H9 (cell line): Measurements from ENCODE around the gene ACTR2. TPM values are rescaled to one million over a fixed set of nuclear protein-coding genes. Genes with fewer than 3 reads are reported as not detected.

ENCODE experiments used
- DNase-seq: peaks from one replicate; pipeline ENCODE4 v3.0.0-alpha.2; 2017
- H2AFZ ChIP-seq: one replicate; pipeline ENCODE4 v1.6.1; 2013; ENCODE audit warnings: mild to moderate bottlenecking, low read length, control low read depth, moderate library complexity
- H2AK5ac ChIP-seq: 2 replicates; pipeline ENCODE4 v1.6.1; 2013; ENCODE audit warnings: low read length, control low read depth, mixed read lengths; ENCODE audit not compliant: insufficient read length
- H2BK120ac ChIP-seq: one replicate; pipeline ENCODE4 v1.6.1; 2013; ENCODE audit warnings: low read depth, mild to moderate bottlenecking, low read length, control low read depth, inconsistent platforms; ENCODE audit not compliant: poor library complexity, severe bottlenecking
- H2BK12ac ChIP-seq: 2 replicates; pipeline ENCODE4 v1.6.1; 2013; ENCODE audit warnings: low read length, control low read depth, mixed read lengths, low read depth; ENCODE audit not compliant: insufficient read length
- H2BK15ac ChIP-seq: 2 replicates; pipeline ENCODE4 v1.6.1; 2013; ENCODE audit warnings: low read depth, low read length, control low read depth
- H2BK20ac ChIP-seq: one replicate; pipeline ENCODE4 v1.6.1; 2013; ENCODE audit warnings: low read depth, mild to moderate bottlenecking, low read length, control low read depth, inconsistent platforms; ENCODE audit not compliant: poor library complexity, severe bottlenecking
- H2BK5ac ChIP-seq: 2 replicates; pipeline ENCODE4 v1.6.1; 2013; ENCODE audit warnings: low read length, control low read depth, mixed read lengths; ENCODE audit not compliant: insufficient read length
- H3K14ac ChIP-seq: 2 replicates; pipeline ENCODE4 v1.6.1; 2013; ENCODE audit warnings: low read length, control low read depth; ENCODE audit not compliant: insufficient read depth
- H3K18ac ChIP-seq: 2 replicates; pipeline ENCODE4 v1.6.1; 2013; ENCODE audit warnings: low read depth, mild to moderate bottlenecking, mixed read lengths, low read length, control low read depth; ENCODE audit not compliant: insufficient read length
- H3K23ac ChIP-seq: 2 replicates; pipeline ENCODE4 v1.6.1; 2013; ENCODE audit warnings: low read length, control low read depth, mixed read lengths, low read depth; ENCODE audit not compliant: insufficient read length
- H3K23me2 ChIP-seq: 2 replicates; pipeline ENCODE4 v1.6.1; 2013; ENCODE audit warnings: low read depth, mild to moderate bottlenecking, mixed read lengths, low read length, control low read depth; ENCODE audit not compliant: insufficient read length, poor library complexity, severe bottlenecking
- H3K27ac ChIP-seq: 2 replicates; pipeline ENCODE4 v1.5.1; 2013; ENCODE audit warnings: low read length, control low read depth, mixed read lengths, low read depth; ENCODE audit not compliant: insufficient read length
- H3K27me3 ChIP-seq: 2 replicates; pipeline ENCODE4 v1.6.1; 2013; ENCODE audit warnings: low read length, control low read depth, inconsistent platforms; ENCODE audit not compliant: insufficient read depth
- H3K4ac ChIP-seq: 2 replicates; pipeline ENCODE4 v1.6.1; 2013; ENCODE audit warnings: low read depth, mild to moderate bottlenecking, control low read depth, inconsistent platforms, low read length, moderate library complexity
- H3K4me1 ChIP-seq: 2 replicates; pipeline ENCODE4 v1.6.1; 2013; ENCODE audit warnings: low read length, control low read depth, inconsistent platforms; ENCODE audit not compliant: insufficient read depth
- H3K4me2 ChIP-seq: 2 replicates; pipeline ENCODE4 v1.6.1; 2013; ENCODE audit warnings: low read length, control low read depth, mixed read lengths; ENCODE audit not compliant: insufficient read length, insufficient read depth
- H3K56ac ChIP-seq: 2 replicates; pipeline ENCODE4 v1.6.1; 2013; ENCODE audit warnings: low read depth, mild to moderate bottlenecking, mixed read lengths, low read length, control low read depth; ENCODE audit not compliant: insufficient read length
- H3K79me1 ChIP-seq: 2 replicates; pipeline ENCODE4 v1.6.1; 2013; ENCODE audit warnings: low read depth, mild to moderate bottlenecking, moderate library complexity, low read length, control low read depth, inconsistent platforms; ENCODE audit not compliant: insufficient read depth, poor library complexity, severe bottlenecking
- H3K79me2 ChIP-seq: 2 replicates; pipeline ENCODE4 v1.6.1; 2013; ENCODE audit warnings: low read length, control low read depth, inconsistent platforms; ENCODE audit not compliant: insufficient read depth
- H3K9ac ChIP-seq: 2 replicates; pipeline ENCODE4 v1.6.1; 2013; ENCODE audit warnings: low read length, control low read depth, mixed read lengths; ENCODE audit not compliant: insufficient read length; ENCODE audit errors: extremely low read depth
- H3K9me3 ChIP-seq: one replicate; pipeline ENCODE4 v1.6.1; 2013; ENCODE audit warnings: low read depth, low read length, inconsistent platforms; ENCODE audit not compliant: control insufficient read depth
- H3T11ph ChIP-seq: one replicate; pipeline ENCODE4 v1.6.1; 2013; ENCODE audit warnings: mild to moderate bottlenecking, low read length, control low read depth, inconsistent platforms
- H4K20me1 ChIP-seq: one replicate; pipeline ENCODE4 v1.6.1; 2013; ENCODE audit not compliant: control insufficient read depth, insufficient read length, insufficient read depth
- H4K5ac ChIP-seq: 2 replicates; pipeline ENCODE4 v1.6.1; 2013; ENCODE audit warnings: low read depth, mild to moderate bottlenecking, mixed read lengths, low read length, control low read depth; ENCODE audit not compliant: insufficient read length
- H4K8ac ChIP-seq: replicated peaks from 2 replicates; pipeline ENCODE4 v1.6.1; 2013; ENCODE audit warnings: low read length, control low read depth, mixed read lengths, low read depth; ENCODE audit not compliant: insufficient read length
- H4K91ac ChIP-seq: 2 replicates; pipeline ENCODE4 v1.6.1; 2013; ENCODE audit warnings: low read depth, mild to moderate bottlenecking, moderate library complexity, mixed read lengths, low read length, control low read depth; ENCODE audit not compliant: insufficient read length
- H3K27ac Mint-ChIP-seq, 3 experiments: 2 replicates in 2 of 3; 3 replicates in 1 of 3; pipeline ENCODE4 v1.8.0; 2020 to 2021; ENCODE audit warnings: mixed read lengths in 3 of 3, mild to moderate bottlenecking in 1 of 3, moderate library complexity in 1 of 3
- H3K27me3 Mint-ChIP-seq: 2 replicates; pipeline ENCODE4 v1.8.0; 2021; ENCODE audit warnings: low read depth, mild to moderate bottlenecking, moderate library complexity, mixed read lengths
- H3K36me3 Mint-ChIP-seq, 3 experiments: 2 replicates in 2 of 3; 3 replicates in 1 of 3; pipeline ENCODE4 v1.8.0; 2020 to 2021; ENCODE audit warnings: low read depth in 3 of 3, mixed read lengths in 3 of 3; ENCODE audit not compliant: insufficient read depth in 1 of 3
- H3K4me1 Mint-ChIP-seq, 2 experiments: 2 replicates each; pipeline ENCODE4 v1.8.0; 2020; ENCODE audit warnings: mixed read lengths in 2 of 2
- H3K4me3 Mint-ChIP-seq, 2 experiments: 2 replicates in 1 of 2; 3 replicates in 1 of 2; pipeline ENCODE4 v1.8.0; 2020 to 2021; ENCODE audit warnings: mild to moderate bottlenecking in 2 of 2, mixed read lengths in 2 of 2, moderate library complexity in 1 of 2
- H3K9me3 Mint-ChIP-seq, 2 experiments: 2 replicates in 1 of 2; 3 replicates in 1 of 2; pipeline ENCODE4 v1.8.0; 2020; ENCODE audit warnings: mild to moderate bottlenecking in 2 of 2, mixed read lengths in 2 of 2, moderate library complexity in 1 of 2
- CTCF ChIP-seq: fragments of 200-600 bp; sonication (generic); conservative IDR thresholded peaks from 3 replicates; pipeline ENCODE4 v1.8.0; 2021; ENCODE audit warnings: antibody characterized with exemption, mild to moderate bottlenecking
- WGBS: extraction: QIAGEN DNeasy Blood & Tissue Kit; methylation state at CpG from one replicate; pipeline ENCODE4 v1.1.7; 2013; ENCODE audit warnings: missing lambda C conversion rate, low lambda C conversion rate, mixed read lengths; ENCODE audit not compliant: insufficient read length; ENCODE audit errors: extremely low coverage; 5-methylcytosine and 5-hydroxymethylcytosine counted together
- total RNA-seq: library from RNA; stranded (reverse); gene quantifications from 2 replicates; pipeline ENCODE4 v1.2.1, GENCODE V29; 2021

ACTR2 gene
- total RNA-seq, 1 experiment from 2014 or later, result 176 TPM

DNA sequence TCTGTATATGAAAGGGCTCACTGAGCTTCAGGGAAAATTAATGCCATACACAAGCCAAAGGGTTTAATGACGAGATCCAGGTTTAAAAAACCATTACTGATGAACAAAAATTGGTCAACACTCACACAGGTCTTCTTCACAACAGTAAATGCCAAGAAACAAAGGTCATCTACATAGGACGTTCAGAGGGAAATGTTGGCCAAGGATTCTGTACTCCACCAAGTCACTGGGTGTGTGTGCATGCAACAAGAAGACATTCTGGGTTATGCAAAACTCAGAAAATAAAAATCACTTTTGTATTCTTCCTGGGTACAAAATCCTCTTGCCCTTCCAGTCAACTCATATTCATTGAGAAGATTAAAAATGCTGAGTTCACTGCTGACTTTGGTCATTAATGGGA, 78.3 kb downstream of the ACTR2 start:
- no CpG with 5 or more reads among the region's 2 CpGs for WGBS
- H3K23me2 ChIP-seq, result no peaks in the 10 kb centered on the region
- TF ChIP-seq CTCF, result no peak
- no peak overlapping the region for H2BK20ac ChIP-seq
- no peak overlapping the region for H2BK15ac ChIP-seq
- peaks cover 0 to 2% (median 0%) of the 10 kb centered on the region in 3 experiments; a peak in 1 of 7 replicates for H3K36me3 Mint-ChIP-seq
- no peak overlapping the region for H4K8ac ChIP-seq
- peaks cover 25% of the 10 kb centered on the region for H3K27me3 Mint-ChIP-seq
- H2AK5ac ChIP-seq, result no peak overlapping the region
- H4K5ac ChIP-seq, result no peak overlapping the region
- H3K9me3 Mint-ChIP-seq, result no peaks in the 10 kb centered on the region
- H4K91ac ChIP-seq, result no peak overlapping the region
- H3K4me3 Mint-ChIP-seq, result no peak overlapping the region
- no peak overlapping the region for H3K56ac ChIP-seq
- H3K79me2 ChIP-seq, result no peaks in the 10 kb centered on the region
- H3K27me3 ChIP-seq, result no peaks in the 10 kb centered on the region
- H3K9me3 ChIP-seq, result no peaks in the 10 kb centered on the region
- H3K18ac ChIP-seq, result no peak overlapping the region
- no peak overlapping the region for H3K27ac ChIP-seq
- no peak overlapping the region for H3K27ac Mint-ChIP-seq
- H3T11ph ChIP-seq, result no peak overlapping the region
- H3K4me1 ChIP-seq, result peaks cover 3% of the 10 kb centered on the region; the same call in 1 of the 2 replicates
- H2BK12ac ChIP-seq, result no peak overlapping the region
- H3K4me1 Mint-ChIP-seq, result peaks cover 10 to 11% of the 10 kb centered on the region in 2 experiments
- H3K9ac ChIP-seq, result no peak overlapping the region
- no peak overlapping the region for H3K14ac ChIP-seq
- H2AFZ ChIP-seq, result no peak overlapping the region
- H3K4ac ChIP-seq, result no peak overlapping the region
- no peak overlapping the region for H3K4me2 ChIP-seq
- H2BK120ac ChIP-seq, result no peak overlapping the region
- H2BK5ac ChIP-seq, result no peak overlapping the region
- no peak for DNase-seq
- H3K23ac ChIP-seq, result no peak overlapping the region
- no peaks in the 10 kb centered on the region for H4K20me1 ChIP-seq
- no peaks in the 10 kb centered on the region for H3K79me1 ChIP-seq
